H54 (cell line): ENCODE measurements around the gene CDH5.

Experiments
- DNase-seq: peaks from one replicate; pipeline ENCODE4 v3.0.0; 2011; ENCODE audit warnings: low spot score, mixed read lengths; ENCODE audit not compliant: insufficient read length
- FAIRE-seq: peaks from 3 replicates; lab custom pipeline; 2011; peaks lifted over from hg19 to GRCh38; lab: Jason Lieb, UNC
- POLR2A ChIP-seq: IDR thresholded peaks from 2 replicates; pipeline ENCODE4 v1.6.1; 2011; ENCODE audit warnings: low read depth, mild to moderate bottlenecking, low read length

The CDH5 gene

DNA sequence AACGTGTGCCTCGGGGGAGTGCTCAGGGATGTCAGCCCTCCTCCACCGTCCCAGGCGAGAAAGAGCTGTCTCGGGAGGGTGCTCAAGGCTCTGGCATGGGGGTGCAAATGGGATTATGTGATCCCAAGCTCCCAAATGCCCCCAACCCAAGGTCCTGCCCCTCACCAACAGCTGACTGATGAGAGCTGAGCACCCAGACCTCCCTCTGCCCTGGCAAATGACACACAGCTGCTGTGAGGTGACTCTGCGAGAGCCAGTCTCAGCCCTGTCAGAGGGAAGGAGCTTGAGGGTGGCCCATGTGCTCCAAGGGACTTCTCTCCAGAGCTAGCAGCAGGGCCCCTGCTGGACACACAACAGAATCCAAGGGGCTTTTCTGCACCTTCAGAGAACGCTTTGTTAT lies 7.7 kb downstream of the CDH5 start:
- TF ChIP-seq POLR2A = no peak
- FAIRE-seq = no peak
- no peak for DNase-seq

DNA sequence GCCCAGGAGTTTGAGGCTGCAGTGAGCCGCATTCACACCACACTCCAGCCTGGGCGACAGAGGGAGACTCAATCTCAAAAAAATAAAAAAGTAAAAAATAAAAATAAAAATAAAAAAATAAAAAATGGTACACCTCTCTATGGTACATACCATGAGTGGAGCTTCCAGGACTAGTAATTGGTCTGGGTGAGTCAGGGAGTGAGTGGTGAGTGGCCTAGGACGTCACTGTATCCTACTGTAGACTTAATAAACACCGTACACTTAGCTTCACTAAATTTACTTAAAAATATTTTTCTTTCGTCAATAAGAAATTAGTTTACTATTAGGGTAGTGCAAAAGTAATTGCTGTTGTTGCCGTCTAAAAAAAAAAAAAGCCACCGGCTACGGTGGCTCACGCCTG lies 9.0 kb downstream of the CDH5 start:
- no peak for TF ChIP-seq POLR2A
- no peak for FAIRE-seq
- no peak for DNase-seq

DNA sequence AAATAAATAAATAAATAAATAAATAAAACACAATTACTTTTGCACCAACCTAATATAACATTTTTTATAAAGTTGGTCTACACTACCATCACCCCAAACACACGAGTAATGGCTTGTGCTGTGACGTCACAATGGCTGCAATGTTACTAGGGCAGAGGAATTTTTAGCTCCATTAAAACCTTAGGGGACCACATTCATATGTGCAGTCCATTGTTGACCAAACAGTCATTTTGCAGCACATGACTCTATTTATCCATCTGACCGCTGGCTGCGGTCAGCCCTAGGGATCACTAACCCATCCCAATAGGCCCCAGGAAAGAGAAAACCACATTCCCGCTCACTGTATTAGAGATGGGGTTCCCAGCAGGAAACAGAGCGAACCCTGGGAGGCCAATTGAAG lies 9.6 kb downstream of the CDH5 start:
- FAIRE-seq = no peak
- no peak for DNase-seq
- no peak for TF ChIP-seq POLR2A

DNA sequence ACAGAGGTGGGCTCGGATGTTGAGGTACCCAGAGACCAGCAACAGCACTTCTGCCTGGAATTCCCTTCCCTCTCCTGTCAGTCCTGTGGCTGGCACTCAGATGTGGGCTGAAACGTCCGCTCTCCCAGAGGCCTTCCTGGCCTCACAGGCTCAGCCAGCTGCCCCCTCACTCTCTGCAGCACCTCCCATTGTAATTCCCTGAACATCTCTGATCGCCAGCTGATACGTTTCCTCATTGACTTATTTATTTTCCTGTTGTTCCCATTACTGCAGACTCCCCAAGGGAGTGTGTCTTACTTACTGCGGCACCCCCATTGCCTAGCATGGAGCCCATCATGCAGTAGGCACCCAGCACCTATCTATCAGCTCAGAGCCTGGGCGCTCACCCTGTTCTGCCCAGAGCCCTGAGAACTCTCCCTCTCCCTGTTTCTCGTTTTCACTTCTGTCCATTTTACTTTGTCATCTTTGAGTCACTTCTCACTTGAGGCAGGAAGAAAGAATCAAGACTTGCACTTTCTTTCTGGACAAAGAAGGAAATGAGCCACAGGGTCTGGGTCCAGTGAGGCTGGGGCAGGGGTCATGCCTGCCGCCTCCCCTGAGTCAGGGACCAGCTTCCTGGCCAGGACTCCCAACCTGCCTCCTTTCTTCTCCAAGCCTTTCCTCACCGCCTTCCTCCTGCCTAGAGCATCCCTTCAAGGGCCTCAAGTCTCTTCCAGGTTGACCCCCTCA lies 10.2 kb downstream of the CDH5 start:
- DNase-seq (no peak), FAIRE-seq (no peak)
- no peak for TF ChIP-seq POLR2A

DNA sequence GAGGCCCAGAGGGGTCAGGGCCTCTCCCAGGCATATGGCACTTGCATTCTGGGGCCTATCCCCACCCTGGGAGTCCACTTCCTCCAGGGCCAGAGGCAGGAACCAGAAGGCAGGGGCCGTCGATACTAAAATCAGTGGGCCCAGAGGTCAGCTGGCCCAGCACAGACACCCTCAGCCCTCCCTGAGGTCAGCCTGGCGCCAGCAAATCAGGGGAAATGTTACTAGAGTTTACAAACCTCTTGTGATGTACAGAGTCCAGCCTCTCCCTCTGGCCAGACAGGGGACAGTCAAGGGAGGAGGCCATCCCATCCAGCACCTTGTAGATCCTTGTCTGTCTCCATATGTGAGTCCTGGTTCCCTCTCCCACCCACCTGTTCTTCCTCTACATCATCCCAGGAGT lies 10.8 kb downstream of the CDH5 start:
- DNase-seq (no peak), FAIRE-seq (no peak)
- no peak for TF ChIP-seq POLR2A

DNA sequence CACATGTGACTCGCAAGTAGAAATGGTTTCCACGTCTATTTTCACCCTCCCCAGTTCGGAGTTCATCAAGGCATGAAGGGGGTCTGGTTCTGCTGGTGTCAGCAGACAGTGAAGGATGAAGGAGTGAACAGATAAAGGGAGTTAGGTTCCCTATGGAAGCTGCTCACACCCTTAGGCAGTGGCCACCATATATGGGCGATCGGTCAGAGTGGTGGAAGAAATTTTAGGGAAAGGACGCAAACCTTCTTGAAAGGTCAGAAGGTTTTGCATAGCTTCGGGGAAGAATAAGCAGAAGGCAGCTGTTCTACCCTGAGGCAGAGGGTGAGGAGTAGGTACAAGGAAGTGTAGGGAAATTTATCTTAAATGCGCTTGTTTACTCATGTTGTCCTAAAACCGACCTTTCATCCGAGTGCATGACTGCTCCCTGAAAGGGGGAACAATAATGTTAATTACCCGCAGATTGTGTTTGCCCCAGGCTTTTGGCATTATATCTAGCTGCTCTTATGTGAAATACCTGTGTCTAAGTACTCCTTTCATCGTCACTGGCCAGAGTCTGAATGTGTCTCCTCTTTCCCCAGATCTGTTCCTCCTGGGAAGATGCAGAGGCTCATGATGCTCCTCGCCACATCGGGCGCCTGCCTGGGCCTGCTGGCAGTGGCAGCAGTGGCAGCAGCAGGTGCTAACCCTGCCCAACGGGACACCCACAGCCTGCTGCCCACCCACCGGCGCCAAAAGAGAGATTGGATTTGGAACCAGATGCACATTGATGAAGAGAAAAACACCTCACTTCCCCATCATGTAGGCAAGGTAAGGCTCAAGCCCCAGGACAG lies 12.5 kb downstream of the CDH5 start:
- FAIRE-seq (no peak), DNase-seq (no peak)
- no peak for TF ChIP-seq POLR2A

DNA sequence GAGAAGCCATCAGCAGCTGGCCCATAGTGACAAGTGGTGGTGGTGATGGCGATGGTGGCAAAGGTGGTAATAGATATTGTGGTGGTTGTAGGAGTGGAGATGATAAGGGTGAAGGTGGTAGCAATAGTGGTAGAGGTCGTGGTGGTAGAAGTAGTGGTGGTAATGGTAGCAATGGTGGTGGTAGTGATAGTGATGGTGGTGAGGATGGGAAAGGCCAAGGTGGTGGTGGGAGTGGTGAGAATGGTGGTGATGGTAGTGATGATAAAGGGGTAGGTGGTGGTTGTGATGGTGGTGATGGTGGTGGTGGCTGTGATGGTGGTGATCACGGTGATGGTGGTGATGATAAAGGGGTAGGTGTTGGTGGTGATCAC lies 13.1 kb downstream of the CDH5 start:
- TF ChIP-seq POLR2A = no peak
- DNase-seq = no peak
- no peak for FAIRE-seq

DNA sequence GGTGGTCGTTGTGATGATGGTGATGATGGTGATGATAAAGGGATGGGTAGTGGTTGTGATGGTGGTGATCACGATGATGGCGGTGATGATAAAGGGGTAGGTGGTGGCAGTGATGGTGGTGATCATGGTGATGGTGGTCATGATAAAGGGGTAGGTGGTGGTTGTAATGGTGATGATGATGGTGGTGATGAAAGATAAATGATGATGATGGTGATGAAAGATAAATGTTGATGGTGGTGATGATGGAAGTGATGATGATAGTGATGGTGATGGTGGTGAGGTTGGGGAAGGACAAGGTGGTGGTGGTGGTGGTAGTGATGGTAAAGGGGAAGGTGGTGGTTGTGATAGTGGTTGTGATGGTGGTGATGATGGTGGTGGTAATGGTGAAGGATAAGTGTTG lies 13.9 kb downstream of the CDH5 start:
- TF ChIP-seq POLR2A = no peak
- DNase-seq (no peak), FAIRE-seq (no peak)

DNA sequence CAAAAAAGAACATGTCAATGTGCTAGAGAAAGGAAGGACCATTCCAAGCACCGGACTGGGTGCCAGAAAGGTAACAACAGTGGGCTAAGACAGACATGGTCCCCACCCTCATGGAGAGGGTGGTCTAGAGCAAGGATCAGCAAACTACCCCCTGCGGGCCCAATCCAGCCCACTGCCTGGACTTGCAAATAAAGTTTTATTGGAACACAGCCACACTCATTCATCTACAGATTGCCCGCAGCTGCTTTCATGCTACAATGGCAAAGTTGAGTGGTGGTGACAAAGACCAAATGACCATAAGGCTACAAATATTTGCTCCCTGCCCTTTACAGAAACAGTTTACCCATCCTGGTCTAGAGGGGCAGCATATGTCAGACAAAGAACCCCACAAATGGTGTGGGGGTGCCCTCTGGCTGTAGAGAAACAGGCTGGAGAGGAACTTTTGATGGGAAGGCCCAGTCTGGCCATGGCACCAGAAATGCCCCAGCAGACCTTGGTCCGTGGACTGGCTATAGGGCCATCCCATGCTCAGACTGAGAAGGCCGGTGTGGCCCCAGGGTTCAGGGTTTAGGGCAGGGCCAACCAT lies 15.2 kb downstream of the CDH5 start:
- no peak for DNase-seq
- TF ChIP-seq POLR2A = no peak
- no peak for FAIRE-seq

DNA sequence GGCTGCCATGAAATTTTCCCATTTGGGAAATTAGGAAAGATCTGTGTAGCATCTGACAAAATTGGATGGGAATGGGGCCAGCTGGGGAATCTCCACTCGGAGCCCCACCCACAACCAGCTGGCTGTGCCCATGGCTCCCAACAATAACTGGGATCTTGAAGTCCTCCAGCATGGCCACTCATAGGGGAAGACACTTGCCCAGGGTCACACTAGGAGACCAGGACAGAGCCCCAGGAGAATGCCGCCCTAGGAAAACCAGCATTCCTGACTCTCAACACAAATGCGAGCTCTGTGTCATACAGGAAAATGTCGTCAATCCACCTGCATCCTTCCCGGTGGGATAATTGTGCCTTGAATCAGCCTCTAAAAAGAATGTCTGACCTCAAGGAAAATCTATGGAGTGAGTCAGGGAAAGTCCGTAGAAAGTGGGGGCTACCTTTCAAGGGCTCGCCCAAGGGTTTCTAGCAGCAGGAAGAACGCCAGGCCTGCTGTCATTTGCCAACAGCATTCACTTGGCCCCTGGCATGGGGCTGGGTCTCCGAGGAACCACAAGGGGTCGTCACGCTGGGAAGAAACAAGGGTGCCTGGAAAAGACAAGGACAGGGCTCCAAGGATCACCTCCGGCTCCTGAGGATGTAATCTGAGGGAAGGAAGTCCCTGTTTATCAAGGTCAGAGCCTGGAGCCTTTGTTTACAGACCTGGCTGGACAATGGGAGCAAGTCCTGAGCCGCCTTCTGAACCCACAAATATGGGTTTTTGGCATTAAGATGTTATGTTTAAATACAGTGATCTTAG lies 15.9 kb downstream of the CDH5 start:
- peak; percentile 71 for DNase-seq
- peak; percentile 83 for FAIRE-seq
- no peak for TF ChIP-seq POLR2A

DNA sequence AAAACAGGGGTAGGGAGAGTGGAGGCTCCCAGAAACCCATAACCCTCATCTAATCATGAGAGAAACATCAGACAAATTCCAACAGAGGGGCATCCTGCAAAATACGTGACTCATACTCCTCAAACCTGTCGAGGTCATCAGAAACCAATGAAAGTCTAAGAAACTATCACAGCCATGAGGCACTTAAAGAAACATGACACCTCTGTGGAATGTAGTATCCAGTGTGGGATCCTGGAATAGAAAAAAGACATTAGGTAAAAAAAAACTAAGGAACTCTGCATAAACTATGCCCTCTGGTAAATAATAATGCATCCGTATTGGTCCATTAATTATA lies 16.4 kb downstream of the CDH5 start:
- peak; percentile 90 for FAIRE-seq
- DNase-seq = peak; percentile 65

DNA sequence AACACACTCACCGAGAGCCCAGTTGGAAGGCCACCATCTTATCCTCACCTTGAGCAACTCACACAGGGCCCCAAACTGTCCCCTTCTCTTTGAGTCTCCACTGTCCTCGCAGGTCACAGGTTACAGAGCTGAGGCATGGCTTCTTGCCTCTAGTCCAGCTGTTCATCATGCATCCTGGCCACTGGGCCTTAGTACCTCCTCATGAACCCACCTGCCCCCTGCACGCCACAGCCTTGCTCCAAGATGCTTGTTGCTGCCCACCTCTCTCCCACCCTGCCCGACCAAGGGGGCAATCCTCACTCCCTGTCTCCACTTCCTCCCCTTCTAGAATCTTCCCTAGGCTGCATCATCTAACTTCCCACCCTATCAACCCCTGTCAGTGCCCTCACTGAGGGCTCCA lies 17.1 kb downstream of the CDH5 start:
- TF ChIP-seq POLR2A = no peak
- FAIRE-seq (no peak), DNase-seq (no peak)

More for the DNA sequence above, 16.4 kb downstream of the CDH5 start:
- TF ChIP-seq POLR2A = no peak

DNA sequence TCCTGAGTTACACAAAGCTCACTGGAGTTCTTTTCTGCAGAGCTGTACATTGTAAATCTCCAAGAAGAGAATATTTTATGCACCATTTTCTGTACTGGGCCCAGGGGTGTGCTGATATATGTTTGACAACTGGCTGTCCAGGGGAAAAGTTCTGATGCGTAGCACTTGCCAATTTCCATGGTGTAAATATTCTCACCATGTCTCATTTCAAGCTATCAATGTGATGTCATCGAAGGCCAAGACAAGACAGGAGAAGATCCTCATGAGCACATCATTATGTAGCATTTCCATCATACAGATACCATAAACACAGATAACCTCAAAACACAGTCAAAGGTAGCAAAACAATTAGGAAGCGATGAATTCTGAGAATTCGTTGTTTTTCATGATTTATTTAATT lies 18.9 kb downstream of the CDH5 start:
- TF ChIP-seq POLR2A = no peak
- FAIRE-seq = no peak

More for the DNA sequence above, 18.9 kb downstream of the CDH5 start:
- no peak for DNase-seq
